Measurements from ENCODE around the gene BCL11A.
"Not testable (repeated sequence)": the region's sequence is repeated elsewhere in the genome, so short reads cannot be mapped to it uniquely, and the experiment has no call there.

BCL11A gene

GRCh38 chr2:60424233-60424632 is 129.2 kb downstream of the BCL11A start:
- peaks cover 1% of the 10 kb centered on the region for H3K9me3 Mint-ChIP-seq
- H3K4me1 Mint-ChIP-seq = peaks cover 5% of the 10 kb centered on the region
- ATAC-seq (ENCODE audit: low read depth) (no peak), DNase-seq (ENCODE audit: low spot score in 2 of 2) (no peak)
- H3K4me3 Mint-ChIP-seq = no peak overlapping the region
- peaks cover 3% of the 10 kb centered on the region for H3K36me3 Mint-ChIP-seq
- no peak overlapping the region for H3K27ac Mint-ChIP-seq
- H3K27me3 Mint-ChIP-seq = no peaks in the 10 kb centered on the region

- no peaks in the 10 kb centered on the region for H3K27me3 Mint-ChIP-seq
These were observed 129.9 kb downstream of the BCL11A start for GRCh38 chr2:60423505-60423904.

GRCh38 chr2:60422826-60423483 is 130.5 kb downstream of the BCL11A start:
- peaks cover 1% of the 10 kb centered on the region for H3K9me3 Mint-ChIP-seq
- DNase-seq (ENCODE audit: low spot score in 2 of 2) (no peak), ATAC-seq (ENCODE audit: low read depth) (no peak)
- H3K4me1 Mint-ChIP-seq = peaks cover 5% of the 10 kb centered on the region
- no peak overlapping the region for H3K4me3 Mint-ChIP-seq
- no peak overlapping the region for H3K27ac Mint-ChIP-seq
- peaks cover 3% of the 10 kb centered on the region for H3K36me3 Mint-ChIP-seq
- H3K27me3 Mint-ChIP-seq = no peaks in the 10 kb centered on the region

More at GRCh38 chr2:60423505-60423904, 129.9 kb downstream of the BCL11A start:
- Mint-ChIP-seq H3K36me3 (peaks cover 3% of the 10 kb centered on the region), H3K27ac (no peak overlapping the region), H3K9me3 (peaks cover 1% of the 10 kb centered on the region), H3K4me3 (no peak overlapping the region), H3K4me1 (peaks cover 5% of the 10 kb centered on the region)
- DNase-seq (ENCODE audit: low spot score in 2 of 2) (no peak), ATAC-seq (ENCODE audit: low read depth) (no peak)

GRCh38 chr2:60417210-60417609 is 136.2 kb downstream of the BCL11A start:
- H3K27me3 Mint-ChIP-seq; H3K4me3 Mint-ChIP-seq; ATAC-seq (ENCODE audit: low read depth); H3K36me3 Mint-ChIP-seq; DNase-seq (ENCODE audit: low spot score in 2 of 2); H3K9me3 Mint-ChIP-seq: not testable (repeated sequence)
- peaks cover 24% of the 10 kb centered on the region for H3K4me1 Mint-ChIP-seq
- H3K27ac Mint-ChIP-seq = peak overlapping the region; percentile 45

- Mint-ChIP-seq H3K36me3 (no peaks in the 10 kb centered on the region), H3K9me3 (peaks cover 2% of the 10 kb centered on the region), H3K4me3 (no peak overlapping the region), H3K27me3 (no peaks in the 10 kb centered on the region), H3K27ac (peak overlapping the region; percentile 45), H3K4me1 (peaks cover 32% of the 10 kb centered on the region)
- no peak for DNase-seq (ENCODE audit: low spot score in 2 of 2)
- ATAC-seq (ENCODE audit: low read depth) = no peak
These were observed 137.0 kb downstream of the BCL11A start for GRCh38 chr2:60416221-60417008.

- H3K36me3 Mint-ChIP-seq = no peaks in the 10 kb centered on the region
- H3K4me3 Mint-ChIP-seq = no peak overlapping the region
- H3K27me3 Mint-ChIP-seq = no peaks in the 10 kb centered on the region
- H3K4me1 Mint-ChIP-seq = peaks cover 35% of the 10 kb centered on the region
- H3K27ac Mint-ChIP-seq = no peak overlapping the region
- ATAC-seq (ENCODE audit: low read depth) (no peak), DNase-seq (ENCODE audit: low spot score in 2 of 2) (no peak)
- H3K9me3 Mint-ChIP-seq = peaks cover 2% of the 10 kb centered on the region
These were observed 137.6 kb downstream of the BCL11A start for GRCh38 chr2:60415814-60416213.

GRCh38 chr2:60414495-60415138 is 138.8 kb downstream of the BCL11A start:
- ATAC-seq (ENCODE audit: low read depth) = no peak
- Mint-ChIP-seq H3K4me1 (peaks cover 41% of the 10 kb centered on the region), H3K9me3 (peaks cover 2% of the 10 kb centered on the region), H3K4me3 (peak overlapping the region; percentile 49), H3K27ac (peak overlapping the region; percentile 82), H3K27me3 (no peaks in the 10 kb centered on the region), H3K36me3 (no peaks in the 10 kb centered on the region)
- no peak for DNase-seq (ENCODE audit: low spot score in 2 of 2)

GRCh38 chr2:60413814-60414168 is 139.7 kb downstream of the BCL11A start:
- Mint-ChIP-seq H3K27me3 (no peaks in the 10 kb centered on the region), H3K4me3 (peak overlapping the region; percentile 49), H3K4me1 (peaks cover 43% of the 10 kb centered on the region), H3K27ac (peak overlapping the region; percentile 82), H3K9me3 (peaks cover 2% of the 10 kb centered on the region), H3K36me3 (no peaks in the 10 kb centered on the region)
- DNase-seq (ENCODE audit: low spot score in 2 of 2) = peak in 1 of 2 donors; percentile 18
- peak; percentile 84 for ATAC-seq (ENCODE audit: low read depth)

- H3K27ac Mint-ChIP-seq = peak overlapping the region; percentile 82
- H3K4me3 Mint-ChIP-seq = no peak overlapping the region
- no peak for ATAC-seq (ENCODE audit: low read depth)
- DNase-seq (ENCODE audit: low spot score in 2 of 2) = peak in 1 of 2 donors; percentile 23
- no peaks in the 10 kb centered on the region for H3K36me3 Mint-ChIP-seq
- H3K4me1 Mint-ChIP-seq = peaks cover 43% of the 10 kb centered on the region
- peaks cover 2% of the 10 kb centered on the region for H3K9me3 Mint-ChIP-seq
- no peaks in the 10 kb centered on the region for H3K27me3 Mint-ChIP-seq
These were observed 140.2 kb downstream of the BCL11A start for GRCh38 chr2:60413069-60413813.

- no peak overlapping the region for H3K4me3 Mint-ChIP-seq
- peaks cover 2% of the 10 kb centered on the region for H3K9me3 Mint-ChIP-seq
- no peaks in the 10 kb centered on the region for H3K27me3 Mint-ChIP-seq
- DNase-seq (ENCODE audit: low spot score in 2 of 2) (no peak), ATAC-seq (ENCODE audit: low read depth) (no peak)
- H3K27ac Mint-ChIP-seq = peak overlapping the region; percentile 79
- H3K36me3 Mint-ChIP-seq = no peaks in the 10 kb centered on the region
- peaks cover 43% of the 10 kb centered on the region for H3K4me1 Mint-ChIP-seq
These were observed 140.8 kb downstream of the BCL11A start for GRCh38 chr2:60412620-60413019.

GRCh38 chr2:60412027-60412426 is 141.4 kb downstream of the BCL11A start:
- Mint-ChIP-seq H3K27me3 (no peaks in the 10 kb centered on the region), H3K27ac (peak overlapping the region; percentile 79), H3K9me3 (peaks cover 2% of the 10 kb centered on the region), H3K4me1 (peaks cover 47% of the 10 kb centered on the region), H3K4me3 (peak overlapping the region; percentile 64), H3K36me3 (no peaks in the 10 kb centered on the region)
- DNase-seq (ENCODE audit: low spot score in 2 of 2) (no peak), ATAC-seq (ENCODE audit: low read depth) (no peak)

GRCh38 chr2:60411295-60411694 is 142.2 kb downstream of the BCL11A start:
- Mint-ChIP-seq H3K27ac (peak overlapping the region; percentile 79), H3K36me3 (no peaks in the 10 kb centered on the region), H3K4me3 (peak overlapping the region; percentile 64), H3K9me3 (peaks cover 2% of the 10 kb centered on the region), H3K4me1 (peaks cover 54% of the 10 kb centered on the region), H3K27me3 (no peaks in the 10 kb centered on the region)
- ATAC-seq (ENCODE audit: low read depth) (no peak), DNase-seq (ENCODE audit: low spot score in 2 of 2) (no peak)

- Mint-ChIP-seq H3K27me3 (no peaks in the 10 kb centered on the region), H3K4me3 (peak overlapping the region; percentile 59), H3K36me3 (no peaks in the 10 kb centered on the region), H3K9me3 (peaks cover 2% of the 10 kb centered on the region), H3K4me1 (peaks cover 57% of the 10 kb centered on the region), H3K27ac (peak overlapping the region; percentile 79)
- no peak for ATAC-seq (ENCODE audit: low read depth)
- no peak for DNase-seq (ENCODE audit: low spot score in 2 of 2)
These were observed 142.9 kb downstream of the BCL11A start for GRCh38 chr2:60410456-60411146.
